HCT116 (cell line): ENCODE results near the gene LRP1B. TPM values are rescaled to one million over a fixed set of nuclear protein-coding genes. Genes with fewer than 3 reads are reported as not detected.

Source experiments
- ATAC-seq: fragments of 200-7000 bp; cut with Tn5 transposase; 2 replicates; pipeline ENCODE4 v1.9.1; 2020; ENCODE audit warnings: mild to moderate bottlenecking, moderate library complexity
- BruUV-seq: library from RNA; stranded (reverse); fragments of 400-500 nt; replicated peaks from 2 replicates; lab custom pipeline; 2021; lab: Mats Ljungman, UMichigan
- CTCF ChIA-PET: fragments of 300-600 bp; sonication (Branson Sonifier 250); formaldehyde crosslinking; loops from one replicate; lab custom pipeline; 2021; ENCODE audit warnings: antibody characterized with exemption; lab: Charles Lee
- POLR2A ChIA-PET: fragments of 300-600, 350-600 bp; sonication (Branson Sonifier 250); formaldehyde crosslinking; loops from one replicate; lab custom pipeline; 2021; ENCODE audit warnings: antibody characterized with exemption; lab: Charles Lee
- RAD21 ChIA-PET, 2 experiments: fragments of 300-600 bp; sonication (Branson Sonifier 250); formaldehyde crosslinking; loops; one replicate each; lab custom pipeline; 2023; ENCODE audit warnings: low total read pairs in 2 of 2; ENCODE audit not compliant: uncharacterized antibody in 2 of 2, unreplicated experiment in 2 of 2, low non-redundant PET in 1 of 2; lab: Charles Lee
- DNase-seq: peaks from one replicate; pipeline ENCODE4 v3.0.0-alpha.2; 2010; ENCODE audit warnings: low read depth, low spot score
- H2AFZ ChIP-seq: fragments of 200-600 bp; shearing (Covaris generic), sonication (generic); 2 replicates; pipeline ENCODE4 v1.6.1; 2017; ENCODE audit warnings: low read depth, mixed run types, mixed read lengths, antibody characterized with exemption, low read length; ENCODE audit not compliant: poor library complexity, severe bottlenecking
- H3K27ac ChIP-seq: 2 replicates; pipeline ENCODE4 v1.5.1; 2012; ENCODE audit warnings: low read depth, low read length
- H3K27me3 ChIP-seq: fragments of 200-600 bp; sonication (generic); 2 replicates; pipeline ENCODE4 v1.6.1; 2016; ENCODE audit warnings: mixed run types, low read length, mixed read lengths; ENCODE audit not compliant: insufficient read depth
- H3K36me3 ChIP-seq, 2 experiments: fragments of 200-500 bp in 1 of 2; fragments of 200-600 bp in 1 of 2; sonication (Bioruptor generic) in 1 of 2; sonication (generic) in 1 of 2; 2 replicates each; pipeline versions ENCODE4 v1.5.1 to v1.6.1; 2014 to 2016; ENCODE audit warnings: low read length in 2 of 2, inconsistent platforms in 1 of 2, mixed read lengths in 1 of 2, mixed run types in 1 of 2; ENCODE audit not compliant: insufficient read depth in 2 of 2, control insufficient read depth in 1 of 2
- H3K4me1 ChIP-seq, 2 experiments: fragments of 200-600 bp in 1 of 2; sonication (generic) in 1 of 2; 2 replicates each; pipeline versions ENCODE4 v1.5.1 to v1.6.1; 2012 to 2017; ENCODE audit warnings: low read length in 2 of 2, inconsistent platforms in 1 of 2, mild to moderate bottlenecking in 1 of 2, mixed read lengths in 1 of 2, mixed run types in 1 of 2, moderate library complexity in 1 of 2; ENCODE audit not compliant: insufficient read depth in 2 of 2, control insufficient read depth in 1 of 2
- H3K4me2 ChIP-seq: fragments of 200-600 bp; sonication (generic); 2 replicates; pipeline ENCODE4 v1.6.1; 2017; ENCODE audit warnings: mixed run types, low read length, mixed read lengths
- H3K4me3 ChIP-seq, 2 experiments: fragments of 200-600 bp in 1 of 2; sonication (generic) in 1 of 2; replicated peaks in 1 of 2; 2 replicates each; pipeline ENCODE4 v1.5.1; 2011 to 2016; ENCODE audit warnings: low read length in 2 of 2, control low read depth in 1 of 2, low read depth in 1 of 2, mild to moderate bottlenecking in 1 of 2, mixed read lengths in 1 of 2, mixed run types in 1 of 2
- H3K79me2 ChIP-seq: fragments of 200-600 bp; sonication (generic); 2 replicates; pipeline ENCODE4 v1.6.1; 2017; ENCODE audit warnings: mild to moderate bottlenecking, mixed run types, low read length, moderate library complexity, mixed read lengths; ENCODE audit not compliant: insufficient read depth
- H3K9ac ChIP-seq: fragments of 200-600 bp; sonication (generic); 2 replicates; pipeline ENCODE4 v1.6.1; 2016; ENCODE audit warnings: low read length, mixed read lengths
- H3K9me2 ChIP-seq: fragments of 200-600 bp; sonication (generic), shearing (Covaris generic); 2 replicates; pipeline ENCODE4 v1.6.1; 2017; ENCODE audit warnings: mixed run types, mild to moderate bottlenecking, moderate library complexity; ENCODE audit not compliant: insufficient read depth
- H3K9me3 ChIP-seq, 2 experiments: fragments of 200-500 bp in 1 of 2; fragments of 200-600 bp in 1 of 2; sonication (Bioruptor generic) in 1 of 2; sonication (generic) in 1 of 2; 2 replicates each; pipeline ENCODE4 v1.6.1; 2014 to 2017; ENCODE audit warnings: low read length in 2 of 2, mixed read lengths in 2 of 2, inconsistent platforms in 1 of 2, low read depth in 1 of 2, mild to moderate bottlenecking in 1 of 2, mixed run types in 1 of 2, moderate library complexity in 1 of 2; ENCODE audit not compliant: control insufficient read depth in 1 of 2, insufficient read depth in 1 of 2
- H4K20me1 ChIP-seq: fragments of 200-600 bp; sonication (generic), shearing (Covaris generic); 2 replicates; pipeline ENCODE4 v1.6.1; 2017; ENCODE audit warnings: mixed run types, mild to moderate bottlenecking, moderate library complexity; ENCODE audit not compliant: insufficient read depth
- ATF3 ChIP-seq: IDR thresholded peaks from 2 replicates; pipeline ENCODE4 v1.6.1; 2012
- CBX3 ChIP-seq: IDR thresholded peaks from 2 replicates; pipeline ENCODE4 v1.6.1; 2012; ENCODE audit warnings: low read depth
- CEBPB ChIP-seq: IDR thresholded peaks from 2 replicates; pipeline ENCODE4 v1.6.1; 2012; ENCODE audit warnings: low read depth
- EGR1 ChIP-seq: IDR thresholded peaks from 2 replicates; pipeline ENCODE4 v1.6.1; 2012; ENCODE audit warnings: low read depth
- ELF1 ChIP-seq: IDR thresholded peaks from 2 replicates; pipeline ENCODE4 v1.6.1; 2012; ENCODE audit warnings: low read depth, borderline replicate concordance
- EZH2phosphoT487 ChIP-seq: fragments of 200-600 bp; IDR thresholded peaks from 2 replicates; pipeline ENCODE4 v1.6.1; 2018; ENCODE audit warnings: antibody characterized with exemption, borderline replicate concordance
- MAX ChIP-seq: IDR thresholded peaks from 2 replicates; pipeline ENCODE4 v1.6.1; 2012
- POLR2A ChIP-seq: IDR thresholded peaks from 2 replicates; pipeline ENCODE4 v1.7.0; 2011; ENCODE audit warnings: borderline replicate concordance; ENCODE audit not compliant: insufficient read depth, insufficient read length; ENCODE audit errors: extremely low read depth
- RAD21 ChIP-seq: IDR thresholded peaks from 2 replicates; pipeline ENCODE4 v1.6.1; 2012; ENCODE audit warnings: low read depth, mild to moderate bottlenecking
- SIN3A ChIP-seq: IDR thresholded peaks from 2 replicates; pipeline ENCODE4 v1.6.1; 2012; ENCODE audit warnings: low read depth
- SRF ChIP-seq: IDR thresholded peaks from 2 replicates; pipeline ENCODE4 v1.6.1; 2012; ENCODE audit warnings: low read depth
- TCF7L2 ChIP-seq: IDR thresholded peaks from 2 replicates; pipeline ENCODE4 v1.7.0; 2011; ENCODE audit warnings: borderline replicate concordance, inconsistent platforms; ENCODE audit not compliant: insufficient read depth, insufficient read length; ENCODE audit errors: extremely low read depth
- YY1 ChIP-seq: IDR thresholded peaks from 2 replicates; pipeline ENCODE4 v1.6.1; 2011; ENCODE audit warnings: low read length, low read depth, moderate library complexity, mild to moderate bottlenecking; ENCODE audit not compliant: insufficient replicate concordance; ENCODE audit errors: extremely low read depth
- ZBTB33 ChIP-seq: IDR thresholded peaks from 2 replicates; pipeline ENCODE4 v1.6.1; 2011; ENCODE audit warnings: mild to moderate bottlenecking, low read length, moderate library complexity; ENCODE audit not compliant: insufficient replicate concordance; ENCODE audit errors: extremely low read depth
- ZFX ChIP-seq: fragments of 450-650 bp; IDR thresholded peaks from 2 replicates; pipeline ENCODE4 v1.6.1; 2017
- intact Hi-C: fragments of 100-400 bp; cut with micrococcal nuclease; formaldehyde crosslinking; loops from 2 replicates; pipeline ENCODE4 v1.10.0; 2022
- total RNA-seq: library from RNA; stranded (reverse); gene quantifications from one replicate; pipeline ENCODE4 v1.2.1, GENCODE V29; 2021; ENCODE audit not compliant: unreplicated experiment
- TF ChIP-seq, protein P1 (sequence below): IDR thresholded peaks from 2 replicates; pipeline ENCODE4 v1.6.1; 2012; ENCODE audit warnings: low read depth

The LRP1B gene
- total RNA-seq, 1 experiment from 2014 or later: 0.34 TPM

DNA sequence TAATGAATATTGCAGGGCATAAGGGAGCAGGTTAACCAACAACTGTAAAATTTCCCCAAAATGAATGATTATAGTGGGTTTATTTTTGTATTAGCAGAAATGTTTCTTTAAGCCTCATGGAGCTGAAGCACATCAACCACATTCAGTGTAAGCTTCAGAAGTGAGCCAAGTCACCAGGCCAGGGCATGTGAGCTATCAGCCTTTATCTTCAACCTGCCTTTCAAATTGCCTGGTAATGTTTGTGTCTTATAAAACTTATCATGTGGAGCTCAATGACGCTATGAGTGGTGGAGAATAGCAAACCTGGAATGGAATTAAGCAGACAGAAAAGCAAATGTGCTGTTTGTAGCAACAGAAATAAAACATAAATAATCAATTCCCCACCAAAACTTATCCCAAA is 1068.4 kb downstream of the LRP1B start:
- no peak for DNase-seq
- RAD21 ChIA-PET: no interaction called here
- no peaks in the 10 kb centered on the region for H3K36me3 ChIP-seq
- H2AFZ ChIP-seq: no peak overlapping the region
- no peaks in the 10 kb centered on the region for H4K20me1 ChIP-seq
- POLR2A ChIA-PET: no interaction called here
- no peaks in the 10 kb centered on the region for H3K4me1 ChIP-seq
- no peak overlapping the region for H3K27ac ChIP-seq
- no peak overlapping the region for H3K4me2 ChIP-seq
- no peaks in the 10 kb centered on the region for H3K9me2 ChIP-seq
- no peak overlapping the region for H3K9ac ChIP-seq
- no peak for TF ChIP-seq EGR1
- no peak for TF ChIP-seq ELF1
- no peak for TF ChIP-seq ATF3
- TF ChIP-seq SRF: no peak
- no peak for TF ChIP-seq RAD21
- TF ChIP-seq, all 23 proteins: peak for 0
- intact Hi-C loops: no loop called here
- CTCF ChIA-PET: no interaction called here
- BruUV-seq: no TSS peak
- Histone ChIP-seq H3K9me3 (no peaks in the 10 kb centered on the region), H3K79me2 (no peaks in the 10 kb centered on the region), H3K4me3 (no peak overlapping the region), H3K27me3 (no peaks in the 10 kb centered on the region)
- no peak for ATAC-seq

DNA sequence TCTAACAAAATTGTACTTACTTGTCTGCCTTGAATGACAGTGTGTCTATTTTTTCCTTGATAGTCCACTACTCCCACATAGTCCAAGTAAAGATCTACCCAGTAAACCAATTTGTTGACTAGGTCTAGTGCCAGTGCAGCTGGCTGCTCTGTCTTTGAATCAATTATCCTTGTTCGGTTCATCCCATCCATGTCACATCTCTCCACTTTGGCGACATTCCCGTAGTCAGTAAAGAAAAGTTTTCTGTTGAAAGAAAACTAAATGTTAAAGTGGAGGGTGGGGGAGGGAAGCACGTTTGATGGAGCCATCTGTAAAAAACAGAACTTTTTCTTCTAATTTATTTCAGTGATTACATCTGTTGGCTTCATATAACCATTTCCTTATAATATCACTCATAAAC is 1068.8 kb downstream of the LRP1B start:
- ChIA-PET RAD21 (no interaction called here), POLR2A (no interaction called here), CTCF (no interaction called here)
- H2AFZ ChIP-seq: no peak overlapping the region
- no peaks in the 10 kb centered on the region for H3K9me2 ChIP-seq
- H3K79me2 ChIP-seq: no peaks in the 10 kb centered on the region
- BruUV-seq: no TSS peak
- H3K27me3 ChIP-seq: no peaks in the 10 kb centered on the region
- no peaks in the 10 kb centered on the region for H3K9me3 ChIP-seq
- intact Hi-C loops: no loop called here
- no peak overlapping the region for H3K4me3 ChIP-seq
- H4K20me1 ChIP-seq: no peaks in the 10 kb centered on the region
- H3K36me3 ChIP-seq: no peaks in the 10 kb centered on the region
- DNase-seq (no peak), ATAC-seq (no peak)
- H3K4me1 ChIP-seq: no peaks in the 10 kb centered on the region
- no peak overlapping the region for H3K27ac ChIP-seq
- H3K9ac ChIP-seq: no peak overlapping the region
- no peak overlapping the region for H3K4me2 ChIP-seq
- TF ChIP-seq POLR2A (no peak), ELF1 (no peak), ZBTB33 (no peak), EGR1 (no peak), TCF7L2 (no peak), EZH2phosphoT487 (no peak), CBX3 (no peak), MAX (no peak), RAD21 (no peak), YY1 (no peak), SIN3A (no peak), ZFX (no peak), CEBPB (no peak)
- TF ChIP-seq, protein P1, sequence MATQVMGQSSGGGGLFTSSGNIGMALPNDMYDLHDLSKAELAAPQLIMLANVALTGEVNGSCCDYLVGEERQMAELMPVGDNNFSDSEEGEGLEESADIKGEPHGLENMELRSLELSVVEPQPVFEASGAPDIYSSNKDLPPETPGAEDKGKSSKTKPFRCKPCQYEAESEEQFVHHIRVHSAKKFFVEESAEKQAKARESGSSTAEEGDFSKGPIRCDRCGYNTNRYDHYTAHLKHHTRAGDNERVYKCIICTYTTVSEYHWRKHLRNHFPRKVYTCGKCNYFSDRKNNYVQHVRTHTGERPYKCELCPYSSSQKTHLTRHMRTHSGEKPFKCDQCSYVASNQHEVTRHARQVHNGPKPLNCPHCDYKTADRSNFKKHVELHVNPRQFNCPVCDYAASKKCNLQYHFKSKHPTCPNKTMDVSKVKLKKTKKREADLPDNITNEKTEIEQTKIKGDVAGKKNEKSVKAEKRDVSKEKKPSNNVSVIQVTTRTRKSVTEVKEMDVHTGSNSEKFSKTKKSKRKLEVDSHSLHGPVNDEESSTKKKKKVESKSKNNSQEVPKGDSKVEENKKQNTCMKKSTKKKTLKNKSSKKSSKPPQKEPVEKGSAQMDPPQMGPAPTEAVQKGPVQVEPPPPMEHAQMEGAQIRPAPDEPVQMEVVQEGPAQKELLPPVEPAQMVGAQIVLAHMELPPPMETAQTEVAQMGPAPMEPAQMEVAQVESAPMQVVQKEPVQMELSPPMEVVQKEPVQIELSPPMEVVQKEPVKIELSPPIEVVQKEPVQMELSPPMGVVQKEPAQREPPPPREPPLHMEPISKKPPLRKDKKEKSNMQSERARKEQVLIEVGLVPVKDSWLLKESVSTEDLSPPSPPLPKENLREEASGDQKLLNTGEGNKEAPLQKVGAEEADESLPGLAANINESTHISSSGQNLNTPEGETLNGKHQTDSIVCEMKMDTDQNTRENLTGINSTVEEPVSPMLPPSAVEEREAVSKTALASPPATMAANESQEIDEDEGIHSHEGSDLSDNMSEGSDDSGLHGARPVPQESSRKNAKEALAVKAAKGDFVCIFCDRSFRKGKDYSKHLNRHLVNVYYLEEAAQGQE: no peak
